Glomerular endothelial cell (primary cell): ENCODE data around the gene IGSF21. TPM values are rescaled to one million over a fixed set of nuclear protein-coding genes. Genes with fewer than 3 reads are reported as not detected.

Experiments used
- DNase-seq: peaks from one replicate; pipeline ENCODE4 v3.0.0-alpha.2; 2011; ENCODE audit warnings: low read depth, low spot score; ENCODE audit errors: extremely low read depth
- total RNA-seq: library from RNA; depleted of rRNA; stranded (reverse); fragments of >200 nt; gene quantifications from 2 replicates; pipeline ENCODE4 v1.2.3, GENCODE V29; 2015

IGSF21 gene
- total RNA-seq, 1 donor from 2014 or later: not detected

DNA sequence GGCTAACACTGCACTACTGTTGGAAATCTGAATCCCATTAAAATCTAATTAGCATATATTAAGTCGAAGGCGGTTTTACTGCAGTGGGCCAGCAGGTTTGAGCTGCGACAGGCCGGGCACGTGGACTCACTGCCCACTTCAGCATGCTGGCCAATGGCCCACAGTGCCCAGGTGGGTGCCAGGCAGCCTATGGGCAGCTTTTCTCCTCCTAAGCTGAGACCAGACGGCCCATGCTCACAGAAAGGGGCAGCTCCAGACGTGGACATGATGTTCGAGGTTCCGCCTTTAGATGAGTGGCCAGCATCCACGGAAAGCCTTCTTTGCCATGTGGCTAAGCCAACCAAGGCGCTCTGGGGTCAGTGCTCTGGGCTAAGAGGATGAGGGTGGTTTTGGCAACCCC is 283.4 kb downstream of the IGSF21 start:
- no peak for DNase-seq

DNA sequence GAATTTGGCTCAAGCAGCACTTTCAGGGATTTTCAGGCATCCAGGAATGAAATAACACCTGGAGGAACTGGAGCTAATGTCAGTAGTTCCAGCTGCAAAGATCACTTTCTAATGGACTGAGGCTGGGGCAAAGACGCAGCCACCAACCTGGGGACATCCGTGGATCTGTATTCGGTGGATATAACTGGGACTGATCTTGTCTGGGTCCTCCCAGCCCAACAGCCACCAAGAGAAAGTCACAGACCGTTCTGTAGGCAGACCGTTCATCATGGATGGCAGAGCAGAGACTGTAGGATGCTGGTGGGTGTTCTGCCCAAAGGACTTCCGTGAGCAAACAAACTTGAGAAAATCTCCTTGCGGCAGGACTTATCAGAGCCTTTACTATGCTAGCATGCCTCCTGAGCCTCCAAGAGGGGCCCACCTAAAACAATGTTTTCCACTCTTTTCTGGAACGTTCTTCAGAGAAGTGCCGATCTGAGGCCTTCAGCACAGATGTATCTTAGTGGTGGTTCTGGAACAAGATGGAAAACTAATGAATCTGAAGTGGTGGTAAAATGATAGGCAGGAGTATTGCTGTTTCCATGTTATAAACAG is 287.1 kb downstream of the IGSF21 start:
- DNase-seq: no peak

DNA sequence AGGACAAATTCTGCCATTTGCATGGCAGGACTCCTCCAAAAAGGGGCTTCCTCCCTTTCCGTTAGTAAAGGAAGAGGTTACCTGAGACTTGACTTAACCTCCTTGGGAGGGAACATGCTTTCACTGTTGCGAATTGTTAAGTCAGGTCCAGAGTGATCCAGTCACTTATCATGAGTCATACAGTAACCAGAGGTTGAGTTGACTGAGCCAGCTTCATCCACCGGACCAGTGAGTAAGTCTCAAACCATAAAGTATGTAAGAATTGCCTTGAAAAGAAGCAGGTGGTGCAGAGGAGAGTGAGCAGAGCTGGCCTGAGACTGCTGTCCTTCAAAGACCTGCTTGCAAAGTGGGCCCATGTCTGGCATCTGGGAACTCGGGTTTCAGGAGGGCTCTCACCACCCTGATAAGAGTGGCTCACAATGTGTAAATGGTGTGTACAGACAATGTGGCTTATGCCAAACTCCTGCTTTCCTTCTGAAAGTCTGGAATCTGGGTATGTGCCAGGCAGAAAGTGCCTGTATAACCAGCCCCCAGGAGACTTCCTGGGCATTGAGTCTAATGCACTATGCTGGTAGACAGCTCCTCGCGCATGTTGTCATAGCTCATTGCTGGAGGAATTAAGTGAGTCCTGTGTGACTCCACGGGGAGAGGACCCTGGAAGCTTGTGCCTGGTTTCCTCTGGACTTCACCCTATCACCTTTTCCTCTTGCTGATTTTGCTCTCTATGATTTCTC is 288.8 kb downstream of the IGSF21 start:
- no peak for DNase-seq

DNA sequence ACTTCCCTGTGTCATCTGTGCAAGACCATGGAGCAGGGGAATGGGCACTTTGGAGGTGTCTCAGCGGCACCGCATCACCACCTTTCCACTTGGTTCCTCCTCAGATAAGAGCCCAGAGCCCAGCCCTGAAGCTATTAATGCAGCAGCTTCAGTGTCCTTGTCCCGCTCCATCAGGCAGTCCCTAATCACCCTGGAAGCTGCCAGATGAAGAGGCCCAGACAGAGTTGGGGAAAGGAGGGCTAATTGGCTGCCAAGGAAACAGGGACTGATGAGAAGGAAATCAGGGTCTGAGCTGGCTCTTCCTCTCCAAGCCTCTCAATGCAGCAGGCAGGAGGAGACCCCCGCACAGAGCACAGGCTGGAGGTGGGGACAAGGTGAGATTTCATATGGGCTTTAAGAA is 290.0 kb downstream of the IGSF21 start:
- DNase-seq: no peak

DNA sequence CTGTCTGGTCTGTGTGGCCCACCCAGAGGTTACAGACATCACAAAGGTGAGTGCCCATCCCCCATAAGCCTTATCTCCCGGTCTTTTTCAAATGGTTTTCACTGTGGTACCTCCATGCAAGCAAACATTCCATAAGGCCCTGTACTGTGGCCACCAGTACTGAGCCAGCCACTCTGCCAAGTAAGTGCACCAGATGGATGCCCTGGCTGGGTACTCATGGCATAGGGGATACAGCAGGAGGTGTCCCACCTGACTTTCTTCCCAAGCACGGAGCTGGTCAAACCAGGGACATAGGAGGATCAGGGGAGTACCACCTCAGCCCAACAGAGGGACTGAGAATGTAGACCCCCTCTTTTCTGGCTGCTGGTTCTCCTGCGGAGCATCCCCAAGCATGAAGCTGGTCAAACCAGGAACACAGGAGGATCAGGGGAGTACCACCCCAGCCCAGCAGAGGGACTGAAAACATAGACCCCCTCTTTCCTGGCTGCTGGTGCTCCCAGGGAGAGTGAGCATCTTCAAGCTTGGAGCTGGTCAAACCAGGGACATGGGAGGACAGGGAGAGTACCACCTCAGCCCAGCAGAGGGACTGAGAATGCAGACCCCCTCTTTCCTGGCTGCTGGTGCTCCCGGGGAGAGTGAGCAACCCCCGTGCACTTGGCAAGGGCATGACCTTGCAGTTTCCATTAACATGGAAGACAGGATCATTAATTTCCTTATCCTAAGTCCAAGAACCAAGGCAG is 291.4 kb downstream of the IGSF21 start:
- DNase-seq: no peak

DNA sequence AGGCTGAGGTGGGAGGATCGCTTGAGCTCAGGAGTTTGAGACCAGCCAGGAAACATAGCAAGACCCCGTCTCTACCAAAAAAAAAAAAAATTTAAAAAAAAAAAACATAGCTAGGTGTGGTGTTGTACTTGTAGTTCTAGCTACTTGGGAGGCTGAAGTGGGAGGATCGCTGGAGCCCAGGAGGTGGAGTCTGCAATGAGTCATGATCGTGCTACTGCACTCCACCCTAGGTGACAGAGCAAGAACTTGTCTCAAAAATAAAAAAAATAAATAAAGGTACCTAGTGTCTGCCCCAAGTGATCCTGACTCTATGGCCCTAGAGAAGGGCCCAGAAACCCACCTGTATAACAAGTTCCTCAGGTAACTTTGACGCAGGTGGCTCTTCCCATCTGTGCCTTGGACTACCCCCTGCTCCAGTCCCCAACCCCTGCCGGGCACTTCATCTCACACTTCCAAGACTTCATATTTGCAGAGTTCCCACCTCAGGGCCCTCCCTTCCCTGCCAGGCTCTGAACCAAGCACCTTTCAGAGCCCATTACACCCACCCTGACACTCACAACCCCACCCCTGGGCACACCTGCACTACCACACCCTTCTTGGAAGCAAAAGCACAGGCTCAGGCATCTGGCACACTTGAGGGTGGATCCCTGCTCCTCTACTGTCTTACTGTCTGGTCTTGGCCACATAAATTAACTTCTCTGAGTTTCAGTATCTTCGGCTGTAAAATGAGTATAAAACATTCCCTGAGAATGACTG is 292.9 kb downstream of the IGSF21 start:
- no peak for DNase-seq

DNA sequence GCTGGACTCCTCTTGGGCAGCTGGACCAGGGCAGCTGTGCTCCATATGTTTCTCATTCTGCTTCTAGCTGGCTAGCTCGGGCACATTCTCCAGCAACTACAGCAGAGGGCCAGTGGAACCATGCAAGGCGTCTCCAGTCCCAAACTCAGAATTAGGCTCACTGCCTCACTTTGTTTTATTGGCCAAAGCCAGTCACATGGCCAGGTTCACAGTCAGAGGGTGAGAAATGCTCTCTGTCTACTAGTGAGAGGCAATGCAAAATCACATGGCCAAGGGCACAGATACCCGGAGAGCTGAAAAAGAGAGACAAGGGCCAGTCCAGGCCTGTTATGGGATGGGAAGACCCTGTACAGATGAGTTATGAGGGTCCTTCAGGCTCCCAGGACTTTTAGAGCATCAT is 294.3 kb downstream of the IGSF21 start:
- DNase-seq: no peak

DNA sequence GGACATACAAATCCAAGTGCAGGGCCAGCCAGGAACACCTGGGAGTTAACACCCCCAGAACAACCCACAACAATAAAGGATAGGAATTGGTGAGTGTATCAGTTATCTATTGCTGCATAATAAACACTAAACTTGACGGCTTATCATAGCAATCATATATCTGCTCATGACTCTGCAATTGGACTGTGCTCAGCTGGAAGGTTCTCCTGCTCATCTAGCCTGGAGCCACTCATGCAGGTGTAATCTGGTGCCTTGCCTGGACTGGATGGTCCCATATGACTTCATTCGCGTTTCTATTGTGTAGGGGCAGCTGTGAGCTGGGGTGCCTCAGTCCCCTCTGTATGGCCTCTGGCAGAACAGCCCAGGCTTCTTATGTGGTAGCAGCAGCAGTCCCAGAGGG is 296.9 kb downstream of the IGSF21 start:
- no peak for DNase-seq

DNA sequence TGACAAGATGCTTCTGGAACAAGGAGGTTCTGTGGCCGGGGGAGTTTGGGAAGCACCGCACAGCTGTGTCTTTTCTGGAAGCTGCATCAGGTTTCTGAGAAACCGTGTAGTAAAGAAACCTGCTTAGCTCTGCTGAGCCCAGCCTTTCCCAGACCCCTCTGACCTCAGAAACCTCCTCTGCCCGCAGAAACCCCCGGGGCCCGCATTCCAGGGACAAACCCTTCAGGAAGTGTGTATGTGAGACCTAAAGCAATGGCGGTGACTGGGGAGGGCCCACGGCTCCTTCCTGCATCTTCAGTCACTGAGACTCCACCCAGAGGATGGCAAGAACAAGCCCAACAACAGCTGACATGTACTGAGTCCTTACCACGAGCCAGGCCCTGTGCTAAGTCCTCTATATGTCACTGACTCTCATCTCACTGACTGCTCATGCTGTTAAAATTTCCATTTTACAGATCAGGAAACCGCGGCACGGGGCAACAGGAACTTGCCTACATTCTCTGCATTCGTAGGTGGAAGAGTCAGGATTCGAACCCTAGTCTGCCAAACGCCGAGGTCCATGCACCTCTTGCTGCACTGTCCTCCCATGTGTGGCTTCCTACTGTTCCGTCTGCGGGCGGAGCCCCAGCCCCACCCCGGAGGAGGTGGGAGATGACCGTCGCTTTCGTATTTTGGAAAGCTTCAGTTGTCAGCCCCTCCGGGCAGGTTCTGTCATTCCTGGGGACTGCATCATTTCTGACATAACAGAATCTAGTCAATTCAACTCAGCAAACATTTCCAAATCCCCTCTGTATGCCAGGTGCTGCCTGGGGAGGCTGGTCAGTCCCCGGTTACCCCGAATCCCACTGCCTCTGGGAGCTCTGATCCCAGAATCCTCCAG is 299.8 kb downstream of the IGSF21 start:
- no peak for DNase-seq

DNA sequence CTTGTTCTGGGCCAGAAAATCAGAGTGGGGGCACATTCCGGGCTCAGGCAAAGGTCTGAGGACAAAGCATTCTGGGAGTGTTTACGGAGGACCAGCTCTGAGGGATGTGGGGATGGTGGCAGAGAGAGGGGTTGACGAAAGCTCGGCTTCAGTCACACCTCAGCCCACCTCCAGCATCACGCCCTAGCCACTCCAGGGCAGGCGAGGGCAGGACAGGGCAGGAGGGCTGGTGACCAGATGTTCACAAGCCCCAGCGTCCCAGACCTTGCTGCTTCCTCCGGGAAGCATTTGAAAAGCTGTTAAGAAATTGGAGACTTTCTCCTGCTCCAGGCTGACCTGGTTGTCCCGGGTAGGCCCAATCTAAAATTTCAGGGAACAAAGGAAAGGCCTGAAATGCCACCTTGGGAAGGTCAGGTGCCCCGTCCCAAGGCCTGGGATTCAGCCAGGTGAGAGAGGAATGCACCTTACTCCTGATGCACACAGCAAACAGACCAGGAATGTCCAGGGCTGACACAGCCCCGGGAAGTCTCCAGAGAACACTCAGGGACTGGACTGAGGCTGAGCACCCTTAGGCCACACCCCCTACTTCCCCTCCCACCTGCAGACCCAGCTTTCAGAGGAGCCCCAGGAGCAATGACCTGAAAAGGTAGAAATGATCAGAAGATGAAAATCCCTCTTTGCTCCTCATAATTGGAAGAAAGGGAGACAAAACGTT is 301.2 kb downstream of the IGSF21 start:
- no peak for DNase-seq

DNA sequence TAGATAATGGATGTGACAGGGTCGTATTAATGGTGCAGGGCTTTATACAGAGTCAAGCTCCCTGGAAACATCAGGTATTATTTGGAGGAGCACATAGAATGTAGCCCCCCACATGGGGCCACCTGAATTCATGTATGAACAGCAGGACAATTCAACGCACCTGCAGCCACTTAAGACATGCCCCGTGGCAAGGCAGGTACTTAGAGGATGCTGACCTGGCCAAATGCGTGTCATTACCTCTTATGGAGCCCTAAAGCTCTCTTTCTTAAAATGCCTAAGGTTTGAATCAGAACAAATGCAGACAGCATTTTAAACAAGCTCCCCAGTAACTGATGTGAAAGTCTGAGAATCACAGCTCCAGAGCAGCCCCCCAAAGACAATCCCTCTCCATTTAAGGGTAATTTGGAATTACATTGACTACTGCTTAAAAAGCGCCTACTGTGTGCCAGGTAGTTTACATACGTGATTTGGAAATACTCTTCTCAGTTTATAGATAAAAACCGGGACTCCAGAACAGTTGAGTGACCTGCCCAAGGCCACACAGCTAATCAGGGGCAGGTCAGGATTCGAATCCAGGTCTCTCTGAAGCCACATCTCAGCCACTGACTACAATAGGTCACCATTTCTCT is 302.1 kb downstream of the IGSF21 start:
- no peak for DNase-seq

DNA sequence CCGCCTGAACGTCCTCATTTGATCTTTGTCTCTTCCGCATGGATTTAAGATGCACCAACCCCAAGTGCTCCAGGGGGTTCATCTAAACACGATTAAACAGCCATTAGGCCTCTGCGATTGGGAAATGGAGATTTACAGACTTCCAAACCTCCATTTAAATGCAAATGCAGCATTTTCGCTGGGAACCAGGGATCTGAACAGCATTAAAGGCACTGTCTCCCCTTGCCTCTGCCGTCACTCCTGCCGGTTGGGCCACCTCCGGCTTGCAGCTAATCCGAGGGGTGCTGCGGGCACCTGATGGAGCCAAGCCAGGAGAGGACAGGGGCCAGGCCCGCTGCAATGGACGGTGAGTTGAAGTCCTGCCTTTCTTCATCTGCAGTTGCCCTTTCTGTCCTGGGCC is 302.8 kb downstream of the IGSF21 start:
- DNase-seq: no peak

DNA sequence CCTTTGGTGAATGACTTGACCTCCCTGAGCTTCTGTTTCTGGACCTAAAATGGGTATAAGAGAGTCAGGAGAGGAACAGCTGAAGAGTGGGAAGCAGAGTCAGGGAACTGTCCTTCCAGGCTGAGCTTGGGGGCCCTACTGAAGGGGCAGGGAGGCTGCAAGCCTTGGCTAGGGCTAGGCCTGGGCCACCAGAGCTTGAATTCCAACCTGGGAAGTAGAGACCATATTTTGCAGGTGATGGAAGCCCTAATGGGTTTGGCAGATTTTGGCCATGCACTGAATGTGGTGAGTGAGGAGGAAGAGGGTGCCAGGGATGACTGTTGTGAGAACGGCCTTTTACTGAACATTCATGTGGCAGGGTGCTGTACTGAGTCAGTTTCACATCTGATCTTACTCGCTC is 303.7 kb downstream of the IGSF21 start:
- DNase-seq: no peak

DNA sequence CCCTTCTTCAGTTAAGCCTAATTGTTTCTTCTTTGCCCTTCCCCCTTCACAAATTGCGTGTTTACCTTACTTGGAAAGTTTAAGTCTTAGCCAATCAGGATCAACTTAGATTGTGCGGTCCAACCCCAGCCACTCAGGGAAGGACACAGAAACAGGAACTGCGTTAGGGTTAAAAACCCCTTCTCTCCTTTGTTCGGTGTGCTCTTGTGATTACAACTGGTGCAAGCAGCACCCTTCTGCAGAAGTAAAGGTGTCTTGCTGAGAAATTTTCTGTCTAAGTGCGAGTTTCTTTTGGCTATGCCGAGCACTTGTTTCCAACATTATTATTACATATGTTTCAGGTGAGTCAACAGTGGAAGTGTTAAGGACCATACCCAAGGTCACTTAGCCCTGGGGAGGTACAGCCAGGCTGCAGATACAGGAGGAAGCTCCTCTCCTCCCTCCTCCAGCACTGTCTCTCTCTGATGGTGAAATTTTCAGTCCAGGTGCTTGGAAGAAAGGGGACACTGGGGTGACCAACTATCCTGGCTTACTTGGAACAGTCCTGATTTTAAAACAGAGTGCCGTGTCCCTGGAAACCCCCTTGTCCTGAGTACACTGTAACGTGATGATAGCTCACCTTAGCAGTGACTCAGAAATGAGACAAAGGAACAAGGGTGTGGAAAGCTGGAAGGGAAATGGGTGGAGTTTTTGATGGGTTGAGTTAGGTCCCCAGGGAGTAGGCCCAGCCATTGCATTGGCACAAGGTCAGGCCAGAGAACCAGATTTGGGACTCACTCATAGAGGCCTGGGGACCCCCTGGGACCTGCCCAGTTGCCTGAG is 304.4 kb downstream of the IGSF21 start:
- no peak for DNase-seq

DNA sequence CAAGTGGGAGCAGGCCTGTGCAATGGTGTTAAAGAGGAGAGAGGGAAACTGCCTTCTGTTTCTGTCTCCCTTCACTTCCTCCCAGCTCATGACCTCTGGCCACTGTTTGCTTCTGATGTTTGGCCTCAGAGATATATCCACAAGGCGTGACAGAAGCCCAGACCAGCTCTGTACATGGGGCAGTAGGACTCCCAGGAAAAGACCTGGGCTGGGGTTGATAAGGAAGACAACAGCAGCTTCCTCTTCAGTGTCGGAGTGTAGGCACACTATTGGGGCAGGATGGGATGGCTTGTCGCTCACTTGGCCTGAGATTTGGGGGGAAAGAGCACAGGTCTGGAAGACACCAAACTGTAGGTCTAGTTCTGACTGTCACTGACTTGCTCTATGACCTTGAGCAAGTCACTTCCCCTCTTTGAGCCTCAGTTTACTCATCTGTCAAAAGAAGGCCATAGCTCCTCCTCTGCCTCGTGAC is 305.3 kb downstream of the IGSF21 start:
- no peak for DNase-seq

DNA sequence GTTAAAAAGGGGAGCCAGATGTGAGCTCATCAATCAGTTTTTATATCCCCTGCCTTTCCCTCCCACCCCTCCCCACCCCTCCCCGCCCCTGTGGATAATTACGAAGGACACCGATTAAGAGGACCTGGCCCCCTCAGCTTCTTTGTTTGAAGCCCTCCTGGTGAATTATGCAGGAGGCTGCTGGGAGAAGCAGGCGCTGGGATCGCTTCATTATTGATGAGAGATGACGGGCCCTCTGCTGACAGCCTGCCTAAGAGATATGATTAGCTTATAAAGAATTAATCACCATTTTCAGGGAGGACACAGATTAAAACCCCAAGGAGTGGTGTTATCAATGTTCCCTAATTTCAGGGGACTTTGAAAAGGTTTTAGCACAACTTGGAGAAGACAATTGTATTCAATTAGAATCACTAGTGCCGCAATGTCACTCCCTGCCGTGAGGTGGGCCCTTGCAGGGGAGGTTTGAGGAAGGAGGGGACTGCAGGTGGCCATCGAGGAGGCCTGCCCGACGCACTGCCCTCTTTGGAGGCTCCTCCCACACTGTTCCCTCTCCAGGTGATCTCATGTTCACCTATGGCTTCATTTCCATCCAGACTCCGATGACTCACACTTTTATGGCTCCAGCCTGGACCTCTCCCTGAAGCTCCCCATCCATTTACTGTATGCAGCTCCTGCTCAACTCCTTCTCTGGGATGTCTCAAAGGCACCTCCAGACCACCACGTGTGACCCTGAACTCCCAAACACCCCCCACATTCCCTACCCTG is 306.1 kb downstream of the IGSF21 start:
- DNase-seq: no peak

DNA sequence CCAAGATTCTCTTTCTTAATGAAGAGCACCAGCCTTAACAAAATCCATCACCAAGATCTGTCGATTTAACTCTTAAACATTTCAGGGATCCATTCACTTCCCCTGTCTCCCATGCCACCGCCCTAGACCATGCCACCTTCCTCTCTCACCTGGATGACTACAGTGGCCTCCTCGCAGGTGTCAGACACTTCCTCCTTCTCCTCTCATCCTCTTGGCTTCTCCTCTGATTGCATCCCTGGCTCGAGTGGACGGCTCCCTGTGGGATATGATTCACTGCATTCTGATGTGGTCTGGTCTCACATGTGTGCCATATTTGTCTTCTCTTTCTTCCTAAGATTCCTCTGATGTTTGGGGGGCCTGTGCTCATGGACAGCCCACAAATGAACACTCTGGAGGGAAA is 306.7 kb downstream of the IGSF21 start:
- no peak for DNase-seq
